Measurements from ENCODE around the gene BACE1. TPM values are rescaled to one million over a fixed set of nuclear protein-coding genes. Genes with fewer than 3 reads are reported as not detected.

The BACE1 gene
- total and polyA plus RNA-seq, 2 donors (not counting 1 experiment from before 2014, with no cell fraction given): 0.06 TPM; not detected in 1

GRCh38 chr11:117345039-117345438 lies 29.0 kb upstream of the BACE1 start:
- H3K4me2 ChIP-seq (replicated peaks; ENCODE audit: low read depth, low read length, poor library complexity, severe bottlenecking): no peak overlapping the region
- Mint-ChIP-seq H3K9me3 (ENCODE audit: insufficient read depth) (no peaks in the 10 kb centered on the region), H3K27me3 (no peaks in the 10 kb centered on the region), H3K4me3 (no peak overlapping the region), H3K4me1 (no peaks in the 10 kb centered on the region), H3K27ac (no peak overlapping the region)
- H4K20me1 ChIP-seq (ENCODE audit: control insufficient read depth, insufficient read depth, low read length, poor library complexity, severe bottlenecking): no peaks in the 10 kb centered on the region
- no peak overlapping the region for H3K4me3 ChIP-seq (ENCODE audit: control extremely low read depth in 1 of 5, extremely low read depth in 1 of 5, insufficient read depth in 1 of 5, low read depth in 2 of 5, low read length in 4 of 5)
- no peaks in the 10 kb centered on the region for H3K4me1 ChIP-seq (ENCODE audit: control insufficient read depth in 2 of 2, insufficient read depth in 2 of 2, low read length in 2 of 2)
- WGBS (ENCODE audit: insufficient coverage): 100% methylated on average over 2 of the region's 2 CpGs
- DNase-seq (no peak), ATAC-seq (ENCODE audit: low read depth) (no peak)
- TF ChIP-seq, protein P1, sequence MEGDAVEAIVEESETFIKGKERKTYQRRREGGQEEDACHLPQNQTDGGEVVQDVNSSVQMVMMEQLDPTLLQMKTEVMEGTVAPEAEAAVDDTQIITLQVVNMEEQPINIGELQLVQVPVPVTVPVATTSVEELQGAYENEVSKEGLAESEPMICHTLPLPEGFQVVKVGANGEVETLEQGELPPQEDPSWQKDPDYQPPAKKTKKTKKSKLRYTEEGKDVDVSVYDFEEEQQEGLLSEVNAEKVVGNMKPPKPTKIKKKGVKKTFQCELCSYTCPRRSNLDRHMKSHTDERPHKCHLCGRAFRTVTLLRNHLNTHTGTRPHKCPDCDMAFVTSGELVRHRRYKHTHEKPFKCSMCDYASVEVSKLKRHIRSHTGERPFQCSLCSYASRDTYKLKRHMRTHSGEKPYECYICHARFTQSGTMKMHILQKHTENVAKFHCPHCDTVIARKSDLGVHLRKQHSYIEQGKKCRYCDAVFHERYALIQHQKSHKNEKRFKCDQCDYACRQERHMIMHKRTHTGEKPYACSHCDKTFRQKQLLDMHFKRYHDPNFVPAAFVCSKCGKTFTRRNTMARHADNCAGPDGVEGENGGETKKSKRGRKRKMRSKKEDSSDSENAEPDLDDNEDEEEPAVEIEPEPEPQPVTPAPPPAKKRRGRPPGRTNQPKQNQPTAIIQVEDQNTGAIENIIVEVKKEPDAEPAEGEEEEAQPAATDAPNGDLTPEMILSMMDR (IDR thresholded peaks at IDR 0.05): no peak
- TF ChIP-seq EZH2 (IDR thresholded peaks at IDR 0.05; ENCODE audit: borderline replicate concordance, insufficient read depth, low read depth, low read length, poor library complexity, severe bottlenecking): no peak
- no peak overlapping the region for H3K9ac ChIP-seq (ENCODE audit: low read length)
- no peaks in the 10 kb centered on the region for H3K79me2 ChIP-seq (ENCODE audit: control insufficient read depth, insufficient read depth, low read length)
- peaks cover 1 to 35% of the 10 kb centered on the region in 2 experiments for H3K36me3 ChIP-seq (replicated peaks in 1 of 2; ENCODE audit: control extremely low read depth in 1 of 2, control insufficient read depth in 1 of 2, extremely low read depth in 1 of 2, insufficient read depth in 2 of 2, low read length in 1 of 2)
- ChIA-PET POLR2A (no interaction called here), CTCF (no interaction called here)
- no peaks in the 10 kb centered on the region for H3K9me3 ChIP-seq (ENCODE audit: control extremely low read depth in 1 of 3, control insufficient read depth in 2 of 3, insufficient read depth in 1 of 3, low read length in 2 of 3)
- H2AFZ ChIP-seq (ENCODE audit: insufficient read depth, low read depth, low read length, poor library complexity, severe bottlenecking): no peak overlapping the region
- H3K27ac ChIP-seq (ENCODE audit: low read length in 2 of 2): no peak overlapping the region
- intact Hi-C loops (cut with micrococcal nuclease): no loop called here
- H3K27me3 ChIP-seq (replicated peaks in 1 of 4; ENCODE audit: control extremely low read depth in 1 of 4, control insufficient read depth in 3 of 4, insufficient read depth in 4 of 4, low read length in 3 of 4): no peaks in the 10 kb centered on the region

GRCh38 chr11:117337076-117337475 lies 21.0 kb upstream of the BACE1 start:
- TF ChIP-seq EZH2 (IDR thresholded peaks at IDR 0.05; ENCODE audit: borderline replicate concordance, insufficient read depth, low read depth, low read length, poor library complexity, severe bottlenecking): no peak
- TF ChIP-seq, protein P1 (IDR thresholded peaks at IDR 0.05): no peak
- Mint-ChIP-seq H3K27ac (no peak overlapping the region), H3K9me3 (ENCODE audit: insufficient read depth) (no peaks in the 10 kb centered on the region), H3K4me3 (no peak overlapping the region), H3K27me3 (no peaks in the 10 kb centered on the region), H3K4me1 (no peaks in the 10 kb centered on the region)
- no peak overlapping the region for H3K4me2 ChIP-seq (replicated peaks; ENCODE audit: low read depth, low read length, poor library complexity, severe bottlenecking)
- no peak overlapping the region for H2AFZ ChIP-seq (ENCODE audit: insufficient read depth, low read depth, low read length, poor library complexity, severe bottlenecking)
- no CpG with 5 or more reads among the region's 4 CpGs for WGBS (ENCODE audit: insufficient coverage)
- intact Hi-C loops (cut with micrococcal nuclease): no loop called here
- ATAC-seq (ENCODE audit: low read depth): no peak
- peaks cover 10% of the 10 kb centered on the region for H3K79me2 ChIP-seq (ENCODE audit: control insufficient read depth, insufficient read depth, low read length)
- H3K4me3 ChIP-seq (ENCODE audit: control extremely low read depth in 1 of 5, extremely low read depth in 1 of 5, insufficient read depth in 1 of 5, low read depth in 2 of 5, low read length in 4 of 5): no peak overlapping the region
- ChIA-PET CTCF (no interaction called here), POLR2A (no interaction called here)
- no peak overlapping the region for H3K27ac ChIP-seq (ENCODE audit: low read length in 2 of 2)
- H3K27me3 ChIP-seq (replicated peaks in 1 of 4; ENCODE audit: control extremely low read depth in 1 of 4, control insufficient read depth in 3 of 4, insufficient read depth in 4 of 4, low read length in 3 of 4): no peaks in the 10 kb centered on the region
- peaks cover 3 to 19% of the 10 kb centered on the region in 2 experiments for H3K36me3 ChIP-seq (replicated peaks in 1 of 2; ENCODE audit: control extremely low read depth in 1 of 2, control insufficient read depth in 1 of 2, extremely low read depth in 1 of 2, insufficient read depth in 2 of 2, low read length in 1 of 2)
- no peaks in the 10 kb centered on the region for H3K9me3 ChIP-seq (ENCODE audit: control extremely low read depth in 1 of 3, control insufficient read depth in 2 of 3, insufficient read depth in 1 of 3, low read length in 2 of 3)
- no peak for DNase-seq
- H3K9ac ChIP-seq (ENCODE audit: low read length): no peak overlapping the region
- no peaks in the 10 kb centered on the region for H3K4me1 ChIP-seq (ENCODE audit: control insufficient read depth in 2 of 2, insufficient read depth in 2 of 2, low read length in 2 of 2)
- H4K20me1 ChIP-seq (ENCODE audit: control insufficient read depth, insufficient read depth, low read length, poor library complexity, severe bottlenecking): no peaks in the 10 kb centered on the region

All from B cell (primary cell).